Suprapubic skin (tissue), 4 donors: ENCODE results near the gene NR2F1-AS1. TPM values are rescaled to one million over a fixed set of nuclear protein-coding genes. Genes with fewer than 3 reads are reported as not detected.

Experiments used
- DNase-seq, 2 donors: peaks; one replicate each; pipeline ENCODE4 v3.0.0-alpha.2; 2019; ENCODE audit warnings: low spot score in 2 of 2
- H3K27ac ChIP-seq: fragments of 200-600 bp; sonication (generic); one replicate; pipeline ENCODE4 v1.5.1; 2019
- H3K27me3 ChIP-seq: fragments of 200-600 bp; sonication (generic); one replicate; pipeline ENCODE4 v1.5.1; 2019
- H3K36me3 ChIP-seq: fragments of 200-600 bp; sonication (generic); one replicate; pipeline ENCODE4 v1.5.1; 2019
- H3K4me1 ChIP-seq: fragments of 200-600 bp; sonication (generic); one replicate; pipeline ENCODE4 v1.5.1; 2019
- H3K4me3 ChIP-seq: fragments of 200-600 bp; sonication (generic); one replicate; pipeline ENCODE4 v1.5.1; 2019; ENCODE audit warnings: mild to moderate bottlenecking
- H3K9me3 ChIP-seq: fragments of 200-600 bp; sonication (generic); one replicate; pipeline ENCODE4 v1.5.1; 2019
- CTCF ChIP-seq, 2 donors: fragments of 200-600 bp in 1 of 2; fragments of 450-650 bp in 1 of 2; sonication (generic) in 1 of 2; IDR thresholded peaks; one replicate each; pipeline ENCODE4 v1.5.1; 2016 to 2019; ENCODE audit warnings: antibody characterized with exemption in 2 of 2, mild to moderate bottlenecking in 1 of 2, moderate library complexity in 1 of 2
- EP300 ChIP-seq: sonication (generic); formaldehyde crosslinking; IDR thresholded peaks from one replicate; pipeline ENCODE4 v1.6.1; 2017; ENCODE audit warnings: antibody characterized with exemption
- POLR2A ChIP-seq, 2 donors: fragments of 450-650 bp; IDR thresholded peaks; one replicate each; pipeline ENCODE4 v1.6.1; 2017; ENCODE audit warnings: antibody characterized with exemption in 2 of 2, mild to moderate bottlenecking in 2 of 2, moderate library complexity in 2 of 2
- POLR2AphosphoS5 ChIP-seq, 3 donors: sonication (generic); formaldehyde crosslinking; IDR thresholded peaks; one replicate each; pipeline ENCODE4 v1.6.1; 2017; ENCODE audit warnings: antibody characterized with exemption in 3 of 3
- WGBS: methylation state at CpG from one replicate; pipeline ENCODE4 v1.1.5; 2018; 5-methylcytosine and 5-hydroxymethylcytosine counted together
- total RNA-seq, 4 donors: library from RNA; depleted of rRNA; stranded (reverse); fragments of >200 nt; gene quantifications; one replicate each; pipeline ENCODE4 v1.1.0, GENCODE V29; 2016

NR2F1-AS1 gene
- total RNA-seq, 4 donors from 2014 or later: 0.76 to 1.4 (median 1.2) TPM

GRCh38 chr5:93601802-93602155 lies 20.8 kb upstream of the NR2F1-AS1 start:
- no peaks in the 10 kb centered on the region for H3K9me3 ChIP-seq

GRCh38 chr5:93601071-93601801 lies 20.2 kb upstream of the NR2F1-AS1 start:
- H3K9me3 ChIP-seq: no peaks in the 10 kb centered on the region
- H3K4me3 ChIP-seq: no peak overlapping the region
- H3K27me3 ChIP-seq: peaks cover 100% of the 10 kb centered on the region
- H3K27ac ChIP-seq: no peak overlapping the region
- peaks cover 20% of the 10 kb centered on the region for H3K4me1 ChIP-seq
- H3K36me3 ChIP-seq: no peaks in the 10 kb centered on the region
- WGBS: 44% methylated on average over 3 of the region's 3 CpGs
- DNase-seq: no peak
- no peak for TF ChIP-seq POLR2A (IDR thresholded peaks at IDR 0.05)
- TF ChIP-seq POLR2AphosphoS5 (IDR thresholded peaks at IDR 0.05): no peak
- no peak for TF ChIP-seq CTCF (IDR thresholded peaks at IDR 0.05)
- TF ChIP-seq EP300: no peak

More at GRCh38 chr5:93601802-93602155, 20.8 kb upstream of the NR2F1-AS1 start:
- no peak for DNase-seq
- peaks cover 14% of the 10 kb centered on the region for H3K4me1 ChIP-seq
- 36% methylated on average over 9 of the region's 9 CpGs for WGBS
- no peak overlapping the region for H3K27ac ChIP-seq
- peaks cover 100% of the 10 kb centered on the region for H3K27me3 ChIP-seq
- H3K36me3 ChIP-seq: no peaks in the 10 kb centered on the region
- TF ChIP-seq CTCF (IDR thresholded peaks at IDR 0.05): no peak
- no peak for TF ChIP-seq POLR2AphosphoS5 (IDR thresholded peaks at IDR 0.05)
- TF ChIP-seq EP300: no peak
- TF ChIP-seq POLR2A (IDR thresholded peaks at IDR 0.05): no peak
- H3K4me3 ChIP-seq: no peak overlapping the region

GRCh38 chr5:93600409-93601070 lies 19.5 kb upstream of the NR2F1-AS1 start:
- Histone ChIP-seq H3K4me1 (peaks cover 20% of the 10 kb centered on the region), H3K27ac (no peak overlapping the region), H3K4me3 (no peak overlapping the region), H3K36me3 (no peaks in the 10 kb centered on the region), H3K27me3 (peaks cover 100% of the 10 kb centered on the region), H3K9me3 (no peaks in the 10 kb centered on the region)
- no peak for DNase-seq
- no peak for TF ChIP-seq CTCF (IDR thresholded peaks at IDR 0.05)
- TF ChIP-seq POLR2AphosphoS5 (IDR thresholded peaks at IDR 0.05): no peak
- no peak for TF ChIP-seq EP300
- TF ChIP-seq POLR2A (IDR thresholded peaks at IDR 0.05): no peak
- 33% methylated on average over 8 of the region's 8 CpGs for WGBS

GRCh38 chr5:93599399-93600120 lies 18.5 kb upstream of the NR2F1-AS1 start:
- no peak overlapping the region for H3K27ac ChIP-seq
- no peak overlapping the region for H3K4me3 ChIP-seq
- no peak for DNase-seq
- H3K4me1 ChIP-seq: peaks cover 20% of the 10 kb centered on the region
- no peaks in the 10 kb centered on the region for H3K36me3 ChIP-seq
- 31% methylated on average over 17 of the region's 17 CpGs for WGBS
- H3K9me3 ChIP-seq: no peaks in the 10 kb centered on the region
- peaks cover 100% of the 10 kb centered on the region for H3K27me3 ChIP-seq
- TF ChIP-seq EP300: no peak
- no peak for TF ChIP-seq POLR2AphosphoS5 (IDR thresholded peaks at IDR 0.05)
- TF ChIP-seq CTCF (IDR thresholded peaks at IDR 0.05): no peak
- no peak for TF ChIP-seq POLR2A (IDR thresholded peaks at IDR 0.05)

- DNase-seq: no peak
- H3K9me3 ChIP-seq: no peaks in the 10 kb centered on the region
- no peak overlapping the region for H3K27ac ChIP-seq
- 27% methylated on average over 5 of the region's 5 CpGs for WGBS
- peaks cover 99% of the 10 kb centered on the region for H3K27me3 ChIP-seq
- no peaks in the 10 kb centered on the region for H3K36me3 ChIP-seq
- no peak for TF ChIP-seq POLR2A (IDR thresholded peaks at IDR 0.05)
- peaks cover 16% of the 10 kb centered on the region for H3K4me1 ChIP-seq
- no peak overlapping the region for H3K4me3 ChIP-seq
These were observed 18.0 kb upstream of the NR2F1-AS1 start for GRCh38 chr5:93599001-93599379.
